ENCODE data around the gene MCC.

The MCC gene

GRCh38 chr5:113067635-113068344 is 420.5 kb downstream of the MCC start:
- no peak for FAIRE-seq

- FAIRE-seq: no peak
Observed at GRCh38 chr5:113065626-113066025, 422.6 kb downstream of the MCC start.

- no peak for FAIRE-seq
Observed at GRCh38 chr5:113064806-113065205, 423.4 kb downstream of the MCC start.

- no peak for FAIRE-seq
Observed at GRCh38 chr5:113063927-113064326, 424.3 kb downstream of the MCC start.

- FAIRE-seq: no peak
Observed at GRCh38 chr5:113062869-113063508, 425.3 kb downstream of the MCC start.

- FAIRE-seq: no peak
Observed at GRCh38 chr5:113061846-113062780, 426.1 kb downstream of the MCC start.

- FAIRE-seq: no peak
Observed at GRCh38 chr5:113060408-113061025, 427.7 kb downstream of the MCC start.

GRCh38 chr5:113059232-113060040 is 428.8 kb downstream of the MCC start:
- no peak for FAIRE-seq

GRCh38 chr5:113058706-113059226 is 429.5 kb downstream of the MCC start:
- FAIRE-seq: no peak

- FAIRE-seq: no peak
Observed at GRCh38 chr5:113058269-113058668, 430.0 kb downstream of the MCC start.

GRCh38 chr5:113057557-113057984 is 430.7 kb downstream of the MCC start:
- no peak for FAIRE-seq

GRCh38 chr5:113056988-113057387 is 431.3 kb downstream of the MCC start:
- FAIRE-seq: no peak

GRCh38 chr5:113054899-113055298 is 433.4 kb downstream of the MCC start:
- FAIRE-seq: no peak

- no peak for FAIRE-seq
Observed at GRCh38 chr5:113053511-113053995, 434.7 kb downstream of the MCC start.

GRCh38 chr5:113052041-113052795 is 436.0 kb downstream of the MCC start:
- FAIRE-seq: no peak

- FAIRE-seq: no peak
Observed at GRCh38 chr5:113050721-113051382, 437.4 kb downstream of the MCC start.

- no peak for FAIRE-seq
Observed at GRCh38 chr5:113048931-113049330, 439.3 kb downstream of the MCC start.

- FAIRE-seq: no peak
Observed at GRCh38 chr5:113047733-113048652, 440.3 kb downstream of the MCC start.

- no peak for FAIRE-seq
Observed at GRCh38 chr5:113047234-113047633, 441.0 kb downstream of the MCC start.
